ENCODE data around the gene CORO2B. TPM values are rescaled to one million over a fixed set of nuclear protein-coding genes. Genes with fewer than 3 reads are reported as not detected.

Gene CORO2B
- total and polyA plus RNA-seq, 2 experiments from 2014 or later = 1.6 to 4.6 TPM

- ATAC-seq (no peak), DNase-seq (ENCODE audit: low spot score) (no peak)
- Histone ChIP-seq H3K9me2 (ENCODE audit: insufficient read depth) (0 out of 2 replicates have a peak, but pooled peaks cover 2% of the 10 kb centered on the region), H3K4me1 (ENCODE audit: insufficient read depth) (no peaks in the 10 kb centered on the region), H2AFZ (no peak overlapping the region), H3K27ac (ENCODE audit: low read depth) (no peak overlapping the region), H3K36me3 (ENCODE audit: insufficient read depth) (no peaks in the 10 kb centered on the region; the same call in none of the 2 replicates), H4K20me1 (replicated peaks; ENCODE audit: insufficient read depth) (no peaks in the 10 kb centered on the region), H3K27me3 (ENCODE audit: insufficient read depth) (no peaks in the 10 kb centered on the region), H3K79me2 (replicated peaks; ENCODE audit: insufficient read depth) (no peaks in the 10 kb centered on the region), H3K4me3 (no peak overlapping the region), H3F3A (replicated peaks; ENCODE audit: low read depth) (no peaks in the 10 kb centered on the region), H3K4me2 (no peak overlapping the region)
- H3K4me1 Mint-ChIP-seq = peaks cover 5% of the 10 kb centered on the region; the same call in 2 of the 3 replicates
- H3K36me3 Mint-ChIP-seq (ENCODE audit: low read depth) = peaks cover 17% of the 10 kb centered on the region; the same call in 2 of the 3 replicates
- H3K4me3 Mint-ChIP-seq = no peak overlapping the region
- TF ChIP-seq ZNF331 (CRISPR knock-in tag; IDR thresholded peaks at IDR 0.05; ENCODE audit: low read depth) (no peak), POLR2AphosphoS5 (IDR thresholded peaks at IDR 0.05; ENCODE audit: low read depth) (no peak), CTCF (conservative IDR thresholded peaks at IDR 0.05; ENCODE audit: low read depth in 2 of 2) (no peak), JUNB (IDR thresholded peaks at IDR 0.05; ENCODE audit: unreplicated experiment) (no peak)
- H3K9me3 Mint-ChIP-seq = no peaks in the 10 kb centered on the region; the same call in 2 of the 3 replicates
- H3K27me3 Mint-ChIP-seq (ENCODE audit: insufficient read depth, low read depth, poor library complexity) = peaks cover 9% of the 10 kb centered on the region
- H3K27ac Mint-ChIP-seq = no peak overlapping the region
Measured at GRCh38 chr15:68774120-68774519, 195.3 kb downstream of the CORO2B start.

GRCh38 chr15:68774521-68775235 is 195.9 kb downstream of the CORO2B start:
- no peak overlapping the region for H3K27ac Mint-ChIP-seq
- H2AFZ ChIP-seq = no peak overlapping the region
- H3K4me1 ChIP-seq (ENCODE audit: insufficient read depth) = no peaks in the 10 kb centered on the region
- no peaks in the 10 kb centered on the region for H3K27me3 ChIP-seq (ENCODE audit: insufficient read depth)
- H3K4me3 ChIP-seq = no peak overlapping the region
- no peak overlapping the region for H3K27ac ChIP-seq (ENCODE audit: low read depth)
- H3K4me2 ChIP-seq = no peak overlapping the region
- 0 out of 2 replicates have a peak, but pooled peaks cover 2% of the 10 kb centered on the region for H3K9me2 ChIP-seq (ENCODE audit: insufficient read depth)
- H3K27me3 Mint-ChIP-seq (ENCODE audit: insufficient read depth, low read depth, poor library complexity) = peaks cover 9% of the 10 kb centered on the region
- no peak for ATAC-seq
- H3K36me3 ChIP-seq (ENCODE audit: insufficient read depth) = no peaks in the 10 kb centered on the region; the same call in none of the 2 replicates
- no peaks in the 10 kb centered on the region for H3F3A ChIP-seq (replicated peaks; ENCODE audit: low read depth)
- no peaks in the 10 kb centered on the region; the same call in 2 of the 3 replicates for H3K9me3 Mint-ChIP-seq
- H3K4me3 Mint-ChIP-seq = no peak overlapping the region
- H3K36me3 Mint-ChIP-seq (ENCODE audit: low read depth) = peaks cover 23% of the 10 kb centered on the region
- no peaks in the 10 kb centered on the region for H3K79me2 ChIP-seq (replicated peaks; ENCODE audit: insufficient read depth)
- H3K4me1 Mint-ChIP-seq = peaks cover 5% of the 10 kb centered on the region; the same call in 2 of the 3 replicates
- no peak for DNase-seq (ENCODE audit: low spot score)
- H4K20me1 ChIP-seq (replicated peaks; ENCODE audit: insufficient read depth) = no peaks in the 10 kb centered on the region
- TF ChIP-seq POLR2AphosphoS5 (IDR thresholded peaks at IDR 0.05; ENCODE audit: low read depth) (no peak), REST (IDR thresholded peaks at IDR 0.05; ENCODE audit: unreplicated experiment) (no peak), CREB1 (CRISPR knock-in tag; IDR thresholded peaks at IDR 0.05; ENCODE audit: low read depth) (no peak), EZH2 (IDR thresholded peaks at IDR 0.05; ENCODE audit: low read depth, unreplicated experiment) (no peak), ETS1 (IDR thresholded peaks at IDR 0.05) (no peak), NANOG (IDR thresholded peaks at IDR 0.05; ENCODE audit: borderline replicate concordance) (no peak)

All from GM23338 (cell line).